A549 treated with DMSO at 1 μM for 4 hours (cell line): Measurements from ENCODE around the gene EIF3J. TPM values are rescaled to one million over a fixed set of nuclear protein-coding genes. Genes with fewer than 3 reads are reported as not detected.

Source experiments
- total RNA-seq: library from RNA; stranded (reverse); fragments of 200-300 nt; extraction: Qiagen RNA extraction; gene quantifications from 5 replicates; pipeline ENCODE4 v1.2.3, GENCODE V29; 2022; ENCODE audit warnings: low read depth

The EIF3J gene, protein sequence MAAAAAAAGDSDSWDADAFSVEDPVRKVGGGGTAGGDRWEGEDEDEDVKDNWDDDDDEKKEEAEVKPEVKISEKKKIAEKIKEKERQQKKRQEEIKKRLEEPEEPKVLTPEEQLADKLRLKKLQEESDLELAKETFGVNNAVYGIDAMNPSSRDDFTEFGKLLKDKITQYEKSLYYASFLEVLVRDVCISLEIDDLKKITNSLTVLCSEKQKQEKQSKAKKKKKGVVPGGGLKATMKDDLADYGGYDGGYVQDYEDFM
- 88.3 to 106 TPM (median 95.6 TPM) in 5 replicates for total RNA-seq

DNA sequence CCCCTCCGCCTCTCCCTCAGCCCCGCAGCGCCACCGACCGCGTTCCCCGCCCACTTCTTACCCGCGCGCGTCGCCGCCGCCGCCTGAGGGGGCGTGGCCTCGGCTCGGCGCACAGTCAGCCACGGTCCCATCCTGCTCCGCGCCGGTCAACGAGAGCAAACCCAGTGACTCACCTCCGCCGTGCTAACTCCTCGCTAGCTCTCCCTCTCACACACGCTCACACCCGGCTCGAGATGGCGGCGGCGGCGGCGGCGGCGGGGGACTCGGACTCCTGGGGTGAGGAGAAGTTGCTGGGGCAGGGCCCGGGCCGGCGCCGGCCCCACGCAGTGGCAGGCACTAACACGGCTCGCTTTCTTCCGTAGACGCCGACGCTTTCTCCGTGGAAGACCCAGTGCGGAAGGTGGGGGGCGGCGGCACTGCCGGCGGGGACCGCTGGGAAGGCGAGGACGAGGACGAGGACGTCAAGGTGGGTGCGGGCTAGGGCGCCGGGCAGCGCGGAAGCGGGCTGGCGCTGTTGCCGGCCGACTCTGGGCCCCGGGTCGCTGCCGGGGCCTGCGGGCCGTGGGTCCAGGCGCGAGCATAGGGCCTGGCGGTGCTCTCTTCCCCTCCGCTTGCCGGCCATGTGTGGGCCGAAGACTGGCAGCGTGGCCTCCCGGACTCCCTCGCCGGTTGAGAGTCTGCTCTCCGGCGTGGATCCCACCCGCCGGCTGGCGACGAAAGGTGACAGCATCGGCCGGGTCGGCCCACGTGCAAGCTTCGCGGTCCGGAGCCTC lies at the start of gene EIF3J:
EIF3J (plus strand) TSS at position 186 of the 773 bp plus-strand sequence; CDS start at position 234, 48 bp downstream.

Other genes starting within 250 kb of the EIF3J start
- gene GOLM2, start 248.4 kb upstream of the EIF3J start, total RNA-seq, result 25.8 to 36.2 TPM (median 30.6 TPM) in 5 replicates
- 11.9 to 32.3 TPM (median 17.7 TPM) in 5 replicates for gene CTDSPL2, start 109.5 kb upstream of the EIF3J start, total RNA-seq
- 6.8 to 11.4 TPM (median 9.5 TPM) in 5 replicates for gene SPG11, start 126.5 kb downstream of the EIF3J start, total RNA-seq
- gene PATL2, start 174.2 kb downstream of the EIF3J start, total RNA-seq, result 0.17 to 0.33 TPM (median 0.24 TPM) in 4 of 5 replicates, not detected in the other
- gene B2M, start 174.4 kb downstream of the EIF3J start, total RNA-seq, result 391 to 474 TPM (median 442 TPM) in 5 replicates
- 3.8 to 7.7 TPM (median 6.0 TPM) in 5 replicates for gene TRIM69, start 199.4 kb downstream of the EIF3J start, total RNA-seq